Natural killer cell (primary cell): ENCODE results near the gene EPC1. TPM values are rescaled to one million over a fixed set of nuclear protein-coding genes. Genes with fewer than 3 reads are reported as not detected.
A peak's percentile ranks its signal among the peaks of the same experiment; 100 is the strongest.

Source experiments
- ATAC-seq, 3 donors: fragments of 150-1000 bp in 2 of 3; fragments of 200-7000 bp in 1 of 3; cut with Tn5 transposase; 1 replicate in 1 of 3; 2 replicates in 2 of 3; pipeline ENCODE4 v1.10.0; 2021; ENCODE audit warnings: mild to moderate bottlenecking in 2 of 3, moderate library complexity in 2 of 3
- DNase-seq, 2 donors: peaks; one replicate each; pipeline versions ENCODE4 v3.0.0 to v3.0.0-alpha.2; 2013 to 2021; ENCODE audit warnings: mixed read lengths in 1 of 2
- H3K27ac ChIP-seq: one replicate; pipeline ENCODE4 v1.5.1; 2013; ENCODE audit warnings: mild to moderate bottlenecking, low read length
- H3K27me3 ChIP-seq: one replicate; pipeline ENCODE4 v1.6.1; 2013; ENCODE audit warnings: low read length; ENCODE audit not compliant: control insufficient read depth, insufficient read depth
- H3K36me3 ChIP-seq: one replicate; pipeline ENCODE4 v1.6.1; 2013; ENCODE audit warnings: low read length; ENCODE audit not compliant: control insufficient read depth, insufficient read depth
- H3K4me1 ChIP-seq: one replicate; pipeline ENCODE4 v1.6.1; 2013; ENCODE audit warnings: low read length; ENCODE audit not compliant: control insufficient read depth, insufficient read depth
- H3K4me3 ChIP-seq: one replicate; pipeline ENCODE4 v1.5.1; 2013; ENCODE audit warnings: low read length
- H3K9me3 ChIP-seq: one replicate; pipeline ENCODE4 v1.6.1; 2013; ENCODE audit warnings: low read length; ENCODE audit not compliant: control insufficient read depth, insufficient read depth
- H3K27ac Mint-ChIP-seq, 2 donors: one replicate each; pipeline ENCODE4 v1.8.0; 2022; ENCODE audit warnings: mild to moderate bottlenecking in 2 of 2, mixed read lengths in 2 of 2, moderate library complexity in 1 of 2
- H3K27me3 Mint-ChIP-seq, 2 donors: one replicate each; pipeline ENCODE4 v1.8.0; 2022; ENCODE audit warnings: low read depth in 2 of 2, mixed read lengths in 2 of 2
- H3K36me3 Mint-ChIP-seq: one replicate; pipeline ENCODE4 v1.8.0; 2022; ENCODE audit warnings: mixed read lengths
- H3K4me1 Mint-ChIP-seq, 2 donors: one replicate each; pipeline ENCODE4 v1.8.0; 2022; ENCODE audit warnings: mixed read lengths in 2 of 2
- H3K4me3 Mint-ChIP-seq: one replicate; pipeline ENCODE4 v1.8.0; 2022; ENCODE audit warnings: mild to moderate bottlenecking, moderate library complexity, mixed read lengths
- H3K9me3 Mint-ChIP-seq, 2 donors: one replicate each; pipeline ENCODE4 v1.8.0; 2022; ENCODE audit warnings: mixed read lengths in 2 of 2
- CTCF ChIP-seq: fragments of 200-600 bp; IDR thresholded peaks from one replicate; pipeline ENCODE4 v1.8.0; 2022; ENCODE audit warnings: antibody characterized with exemption
- WGBS: methylation state at CpG from one replicate; pipeline ENCODE4 v1.1.7; 2013; ENCODE audit warnings: missing lambda C conversion rate; ENCODE audit not compliant: insufficient coverage; 5-methylcytosine and 5-hydroxymethylcytosine counted together
- intact Hi-C: fragments of 100-400 bp; cut with micrococcal nuclease; formaldehyde crosslinking; loops from one replicate; pipeline ENCODE4 v1.14.2; 2022
- total RNA-seq, 4 donors: library from RNA; stranded (reverse); fragments of 120-200 nt in 1 of 4; gene quantifications; one replicate each; pipeline versions ENCODE4 v1.2.3 to v1.2.4, GENCODE V29; 2013 to 2022

The EPC1 gene
- total RNA-seq, 3 donors from 2014 or later (not counting 1 experiment from before 2014, with no cell fraction given) = 155 to 178 (median 161) TPM

GRCh38 chr10:32381165-32381564 is 34.2 kb upstream of the EPC1 start:
- 93% methylated on average over 3 of the region's 3 CpGs for WGBS
- H3K27me3 ChIP-seq = no peaks in the 10 kb centered on the region
- H3K4me1 Mint-ChIP-seq = peaks cover 8 to 12% of the 10 kb centered on the region in 2 donors
- H3K4me3 ChIP-seq = no peak overlapping the region
- DNase-seq = no peak
- no peaks in the 10 kb centered on the region for H3K9me3 ChIP-seq
- no peak for ATAC-seq
- H3K27ac ChIP-seq = no peak overlapping the region
- no peak for TF ChIP-seq CTCF
- no peak overlapping the region for H3K4me3 Mint-ChIP-seq
- no peaks in the 10 kb centered on the region for H3K36me3 Mint-ChIP-seq
- intact Hi-C loops = no loop called here
- H3K4me1 ChIP-seq = peaks cover 3% of the 10 kb centered on the region
- H3K27me3 Mint-ChIP-seq = no peaks in the 10 kb centered on the region
- H3K27ac Mint-ChIP-seq = peak overlapping the region in 1 of 2 donors; percentile 6
- H3K9me3 Mint-ChIP-seq = no peaks in the 10 kb centered on the region
- H3K36me3 ChIP-seq = no peaks in the 10 kb centered on the region

- no peaks in the 10 kb centered on the region for H3K9me3 Mint-ChIP-seq
- peak overlapping the region; percentile 82 for H3K27ac ChIP-seq
- 92% methylated on average over 5 of the region's 7 CpGs for WGBS
- H3K27me3 ChIP-seq = no peaks in the 10 kb centered on the region
- peaks cover 3% of the 10 kb centered on the region for H3K4me1 ChIP-seq
- intact Hi-C loops = loop anchor here (2.0 to 10.0 kb wide), 2 partner anchors 67 to 325 kb away; partner anchors contain the start of genes CCDC7 and KIF5B
- H3K27me3 Mint-ChIP-seq = no peaks in the 10 kb centered on the region
- H3K36me3 Mint-ChIP-seq = no peaks in the 10 kb centered on the region
- H3K4me3 ChIP-seq = no peak overlapping the region
- no peaks in the 10 kb centered on the region for H3K36me3 ChIP-seq
- no peak for TF ChIP-seq CTCF
- no peak overlapping the region for H3K27ac Mint-ChIP-seq
- peaks cover 15 to 18% of the 10 kb centered on the region in 2 donors for H3K4me1 Mint-ChIP-seq
- ATAC-seq (no peak), DNase-seq (no peak)
- H3K9me3 ChIP-seq = no peaks in the 10 kb centered on the region
- peak overlapping the region; percentile 18 for H3K4me3 Mint-ChIP-seq
Observed at GRCh38 chr10:32379950-32380551, 33.1 kb upstream of the EPC1 start.

- Mint-ChIP-seq H3K36me3 (no peaks in the 10 kb centered on the region), H3K27ac (no peak overlapping the region), H3K4me3 (no peak overlapping the region), H3K9me3 (no peaks in the 10 kb centered on the region), H3K27me3 (no peaks in the 10 kb centered on the region), H3K4me1 (peaks cover 21 to 24% of the 10 kb centered on the region in 2 donors)
- Histone ChIP-seq H3K27me3 (no peaks in the 10 kb centered on the region), H3K9me3 (no peaks in the 10 kb centered on the region), H3K27ac (peak overlapping the region; percentile 82), H3K36me3 (no peaks in the 10 kb centered on the region), H3K4me3 (peak overlapping the region; percentile 97), H3K4me1 (peaks cover 3% of the 10 kb centered on the region)
- intact Hi-C loops = loop anchor here (2.0 to 10.0 kb wide), 2 partner anchors 67 to 325 kb away; partner anchors contain the start of genes CCDC7 and KIF5B
- ATAC-seq (peak in 2 of 3 donors; percentile 20 to 27), DNase-seq (peak in 1 of 2 donors; percentile 75)
- no peak for TF ChIP-seq CTCF
- WGBS = 20% methylated on average over 3 of the region's 10 CpGs
Observed at GRCh38 chr10:32379318-32379949, 32.5 kb upstream of the EPC1 start.
